Activated CD8-positive, alpha-beta memory T cell treated with anti-CD3 and anti-CD28 coated beads, Interleukin-2, amount 50 U/mL, for 24 hours (primary cell): Measurements from ENCODE around the gene CTBP2.

Experiments
- DNase-seq: peaks from one replicate; pipeline ENCODE4 v3.0.0-alpha.2; 2020; ENCODE audit errors: extremely low read depth

CTBP2 gene

GRCh38 chr10:125043841-125044658, 116.3 kb downstream of the CTBP2 start:
- DNase-seq: no peak

DNA sequence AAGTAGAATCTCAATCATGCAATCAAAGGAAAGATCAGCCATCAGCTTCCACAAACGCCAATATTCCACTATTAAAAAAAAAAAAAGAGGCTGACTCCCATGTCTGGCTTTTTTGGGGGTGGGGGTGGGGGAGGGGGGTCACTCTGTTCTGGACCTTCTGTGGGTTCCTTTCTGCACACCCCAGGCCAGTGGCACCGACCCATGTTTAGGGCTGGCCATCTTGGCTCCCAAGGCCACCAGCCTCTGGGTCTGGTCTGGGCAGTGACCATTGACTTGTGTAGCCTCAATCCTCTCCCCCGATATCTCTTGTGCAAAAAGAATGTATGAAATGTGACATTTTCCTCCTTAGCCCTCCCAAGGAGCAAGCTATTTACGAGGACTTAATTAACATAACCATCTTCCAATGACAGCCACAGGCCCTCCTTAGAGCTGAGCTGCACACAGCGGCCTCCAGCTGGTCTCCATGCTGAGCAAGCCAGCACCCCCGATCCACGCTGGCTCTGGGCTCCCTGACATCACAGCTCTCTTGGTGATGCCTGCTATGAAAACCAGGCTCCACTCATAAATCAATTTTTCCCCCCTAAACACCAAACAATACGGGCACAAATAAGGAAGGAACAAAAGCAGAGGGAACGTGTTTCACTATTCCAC, 118.4 kb downstream of the CTBP2 start:
- no peak for DNase-seq

GRCh38 chr10:125039354-125039769, 121.0 kb downstream of the CTBP2 start:
- DNase-seq: no peak

GRCh38 chr10:125038637-125039036, 121.7 kb downstream of the CTBP2 start:
- no peak for DNase-seq

DNA sequence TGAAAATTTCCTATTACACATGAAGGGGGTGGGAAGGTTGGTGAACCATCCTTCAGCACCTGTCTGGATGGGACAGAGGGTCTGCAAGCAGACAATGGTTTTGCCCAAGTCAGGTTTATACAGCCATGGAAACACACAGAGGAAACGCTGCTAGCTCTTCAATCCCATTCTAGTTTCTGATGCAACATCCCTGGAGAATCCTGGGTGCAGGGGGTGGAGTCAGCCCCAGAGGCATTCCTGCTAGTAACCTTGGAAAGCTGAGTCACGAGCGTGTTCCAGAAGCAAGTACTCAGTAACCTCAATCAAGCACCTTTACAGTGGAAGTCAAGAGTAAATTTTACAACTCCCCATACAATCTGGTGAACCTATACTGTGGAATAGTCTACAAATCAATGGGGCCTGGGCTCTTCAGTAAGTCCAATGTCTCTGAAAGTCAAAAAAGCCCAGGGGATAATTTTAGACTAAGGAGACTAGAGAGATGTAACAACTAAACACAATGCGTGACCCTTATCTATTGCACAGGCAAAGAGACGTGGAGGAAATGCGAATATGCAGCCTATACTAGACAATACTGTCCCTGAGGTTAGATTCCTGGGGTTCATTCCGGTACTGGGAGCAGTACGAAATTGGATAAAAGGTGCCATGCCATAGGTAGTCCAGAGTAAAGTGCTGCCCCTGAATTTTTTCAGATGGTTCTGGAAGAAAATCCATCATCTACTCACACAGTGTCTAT, 123.1 kb downstream of the CTBP2 start:
- no peak for DNase-seq

- DNase-seq: no peak
Observed at GRCh38 chr10:125035588-125036295, 124.6 kb downstream of the CTBP2 start.

- no peak for DNase-seq
Observed at GRCh38 chr10:125035136-125035535, 125.2 kb downstream of the CTBP2 start.

DNA sequence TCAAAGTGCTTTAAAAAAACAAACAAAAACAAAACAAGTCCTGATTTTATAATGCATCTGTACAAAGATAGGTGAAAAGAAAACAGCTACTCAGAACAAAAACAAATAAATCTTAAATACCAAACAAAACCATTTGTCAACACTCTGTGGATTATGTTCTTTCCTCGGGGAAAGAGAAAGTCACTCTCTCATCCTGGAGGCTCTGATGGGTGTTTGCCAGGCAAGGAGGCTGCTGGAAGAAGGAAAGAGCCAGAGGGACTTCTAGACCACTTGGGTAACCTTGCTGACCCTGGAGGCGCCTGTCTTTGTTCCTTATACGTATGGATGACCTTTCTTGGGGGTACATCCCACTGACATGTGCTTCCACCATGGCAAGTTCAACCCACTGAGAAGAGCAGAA, 125.7 kb downstream of the CTBP2 start:
- no peak for DNase-seq

DNA sequence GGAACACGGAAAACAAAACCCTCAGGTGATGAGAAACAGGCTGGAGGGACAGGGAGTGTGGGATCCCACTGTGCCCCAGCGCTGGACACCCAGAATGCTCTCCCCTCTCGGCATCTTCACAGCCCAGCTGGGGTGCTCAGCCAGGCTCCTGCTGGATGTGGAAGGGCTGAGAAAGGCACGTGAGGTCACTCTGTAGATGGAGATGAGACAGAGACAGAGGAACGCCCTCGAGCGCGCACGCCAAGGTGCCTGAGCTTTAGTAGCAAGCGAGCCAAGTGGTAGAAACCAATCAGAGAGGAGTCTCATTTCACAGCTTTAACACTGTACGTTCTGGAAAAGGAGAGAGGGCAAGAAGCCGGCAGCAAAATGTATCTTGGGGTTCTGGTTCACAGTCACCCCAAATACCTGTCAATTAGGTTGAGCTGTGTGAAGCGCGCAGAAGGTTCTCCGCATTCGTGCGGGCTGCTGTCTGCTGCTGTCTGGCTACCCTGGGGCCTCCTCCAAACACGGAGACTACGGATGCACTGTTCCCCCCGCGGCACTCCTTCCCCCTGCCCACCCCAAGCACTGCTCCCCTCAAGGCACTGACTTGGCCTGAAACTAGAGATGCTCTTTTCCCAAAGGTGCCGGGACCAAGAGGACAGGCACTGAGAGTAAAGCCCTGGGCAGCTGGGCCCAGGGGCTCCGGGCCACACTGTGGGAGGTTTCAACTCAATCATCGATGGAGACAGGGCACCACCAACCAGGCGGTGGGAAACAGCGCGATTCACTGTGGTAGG, 127.0 kb downstream of the CTBP2 start:
- DNase-seq: no peak

DNA sequence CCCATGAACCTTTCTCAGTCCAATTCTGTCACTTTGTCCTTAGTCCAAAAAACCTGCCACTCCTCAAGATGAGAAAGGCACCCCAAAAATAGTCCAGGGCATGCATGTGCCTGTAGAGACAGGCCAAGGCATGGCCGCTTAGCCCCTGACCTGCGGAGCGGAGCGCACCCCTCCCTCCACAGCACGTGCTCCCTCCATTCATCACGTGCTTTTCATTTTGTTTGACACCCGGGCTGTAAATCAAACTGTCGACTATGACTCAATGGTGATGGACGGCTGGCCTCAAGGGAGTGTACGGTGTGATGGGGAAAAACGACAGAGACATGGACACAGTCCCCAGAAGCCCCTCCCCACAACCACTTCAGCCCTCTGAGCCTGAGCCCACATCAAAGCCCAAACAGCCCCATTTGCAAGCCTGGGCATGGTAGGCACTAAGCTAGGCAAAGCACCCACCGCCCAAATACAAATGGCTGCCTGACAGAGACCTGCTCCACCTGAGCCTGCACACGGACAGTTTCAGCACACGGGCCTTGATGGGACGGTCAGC, 127.8 kb downstream of the CTBP2 start:
- DNase-seq: no peak

DNA sequence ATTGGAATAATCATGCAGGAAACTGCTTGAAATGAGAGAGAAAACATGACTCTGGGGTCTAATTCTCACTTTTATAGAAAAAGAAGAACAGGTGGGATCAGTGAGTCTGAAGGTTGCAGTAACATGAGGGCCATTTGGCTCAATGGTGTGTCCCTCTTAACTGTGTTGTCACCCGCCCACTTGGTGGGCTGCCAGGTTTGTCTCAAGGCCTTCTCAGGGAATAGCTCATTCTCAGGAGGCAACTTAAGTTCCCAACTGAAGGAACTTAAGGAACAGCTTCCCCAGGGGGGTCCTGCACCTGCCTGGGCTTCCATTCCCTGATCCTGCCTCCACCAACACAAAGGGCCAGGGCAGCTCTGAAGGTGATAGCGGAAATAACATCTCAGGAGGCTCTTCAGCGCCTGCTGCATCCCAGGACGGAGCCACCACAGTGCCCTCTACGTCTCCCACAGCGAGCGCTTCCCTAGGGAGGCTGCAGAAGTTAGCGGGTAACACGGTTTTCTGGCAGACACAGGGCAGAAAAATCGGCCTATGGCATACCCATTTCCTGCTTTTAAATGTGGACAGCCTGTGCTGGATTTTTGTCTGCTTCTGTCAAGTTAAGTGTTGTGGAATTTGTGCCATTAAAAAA, 129.7 kb downstream of the CTBP2 start:
- DNase-seq: no peak

DNA sequence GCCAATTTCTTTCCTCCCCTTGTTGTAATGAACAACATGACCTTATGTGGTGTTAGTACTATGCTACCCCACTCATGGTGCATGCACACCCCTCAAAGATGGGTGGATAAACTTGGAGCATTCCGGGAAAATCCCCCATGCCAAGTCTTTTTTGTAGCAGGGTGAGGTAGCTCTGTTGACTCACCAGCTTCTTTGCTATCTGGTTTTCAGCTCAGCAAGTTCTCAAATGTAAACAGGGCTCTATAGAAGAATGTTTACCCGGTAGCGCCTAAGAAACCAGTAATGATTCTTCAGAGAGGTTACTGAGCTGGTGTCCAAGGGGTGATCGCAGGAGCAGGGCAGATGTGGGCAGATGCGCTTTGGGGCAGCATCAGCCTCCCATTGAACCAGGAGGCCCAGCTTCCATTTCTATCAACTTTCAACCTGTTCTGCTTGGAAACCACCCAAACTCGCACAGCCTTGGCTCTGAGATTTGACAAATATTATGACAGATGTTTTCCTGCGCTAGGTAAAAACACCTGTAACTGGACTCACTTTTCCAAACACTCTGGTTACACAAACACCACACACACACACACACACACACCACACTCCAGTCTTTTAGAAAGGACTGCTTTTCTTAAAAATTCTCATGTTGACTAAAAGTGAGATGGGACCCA, 130.7 kb downstream of the CTBP2 start:
- DNase-seq: no peak

DNA sequence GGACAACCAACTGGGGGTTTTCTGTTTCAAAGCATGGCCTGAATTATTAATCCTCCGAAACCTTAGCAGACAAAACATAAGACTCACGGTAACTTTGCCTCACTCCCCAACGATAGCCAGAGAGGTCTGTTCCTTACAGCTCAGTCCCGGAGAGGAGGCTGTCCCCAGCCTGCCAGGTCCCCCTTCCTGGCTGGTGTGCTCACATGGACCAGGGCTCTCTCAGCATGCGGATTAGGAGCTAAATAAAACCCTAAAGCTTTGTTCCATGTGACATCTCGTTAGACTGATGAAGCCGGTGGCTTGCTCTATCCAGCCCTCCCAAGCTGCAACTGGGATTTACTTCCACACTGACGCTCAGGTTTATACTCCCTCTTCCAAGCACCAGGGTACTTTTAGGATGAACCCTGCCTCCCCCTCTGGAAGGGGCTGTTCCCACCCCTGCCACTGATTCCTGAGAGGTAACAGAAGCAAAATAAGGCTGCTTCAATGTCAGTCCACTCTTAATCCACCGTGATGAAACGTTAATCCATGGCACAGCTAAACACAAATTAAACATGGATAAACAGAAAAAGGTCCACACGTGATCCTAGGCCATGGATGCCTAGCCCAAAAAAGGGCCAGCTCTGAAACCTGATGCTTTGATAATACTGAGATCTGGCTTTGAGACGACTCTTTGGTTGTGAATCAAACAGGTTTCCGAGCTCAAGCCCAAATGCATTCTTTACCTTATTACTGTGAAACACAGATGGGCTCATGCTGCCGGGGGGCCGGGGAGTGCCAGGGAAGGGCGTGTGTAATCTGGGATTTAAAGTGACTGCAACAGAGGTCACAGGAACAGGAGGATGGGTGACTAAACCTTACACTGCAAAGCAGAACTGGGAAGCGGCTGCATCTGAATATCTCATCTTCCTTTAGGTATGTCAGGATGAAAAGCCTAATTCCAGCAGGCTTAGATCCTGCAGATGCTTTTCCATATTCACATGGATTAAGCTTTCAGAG, 132.2 kb downstream of the CTBP2 start:
- DNase-seq: no peak

GRCh38 chr10:125026974-125027735, 133.2 kb downstream of the CTBP2 start:
- no peak for DNase-seq

DNA sequence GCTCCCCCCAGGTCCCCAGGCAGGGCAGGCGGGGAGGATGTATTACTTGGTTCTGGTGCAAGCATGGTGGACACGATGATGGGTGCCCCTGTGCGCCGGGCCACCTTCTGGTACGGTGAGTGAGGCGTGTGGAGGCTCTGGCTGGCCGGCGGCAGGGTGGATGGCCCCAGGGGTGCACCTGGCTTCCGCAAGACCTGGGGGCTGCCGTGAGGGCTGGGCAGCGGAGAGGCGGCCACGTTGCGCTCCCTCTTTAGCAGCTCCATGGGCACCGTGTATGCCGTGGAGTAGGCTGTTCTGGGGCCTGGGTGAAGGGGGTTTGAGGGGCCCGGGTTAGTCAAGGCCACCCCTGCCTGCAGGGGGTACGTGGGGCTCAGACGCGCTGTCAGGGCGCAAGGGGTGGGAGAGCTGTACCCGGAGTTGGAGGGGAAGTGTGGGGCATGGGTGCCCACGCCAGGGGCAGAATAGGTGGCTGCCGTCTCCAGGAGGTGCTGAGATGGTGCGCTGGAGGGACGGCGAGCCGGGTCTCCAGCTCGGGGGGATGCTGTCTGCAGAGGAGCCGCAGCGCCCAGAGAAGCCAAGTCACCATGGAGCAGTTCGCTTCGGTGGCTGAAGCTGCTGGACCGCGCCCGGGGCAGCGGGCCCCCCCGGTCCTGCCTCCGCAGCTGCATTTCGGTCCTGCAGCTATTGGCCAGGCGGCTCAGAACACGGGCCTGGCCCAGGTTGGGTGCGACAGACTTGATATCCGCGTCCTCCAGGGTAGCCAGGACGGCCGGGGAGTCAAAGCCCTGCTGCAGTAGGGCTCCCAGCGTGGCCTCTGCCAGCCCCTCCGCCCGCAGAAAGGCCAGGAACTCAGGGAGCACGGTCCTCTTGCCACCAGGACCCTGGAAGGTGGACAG, 134.1 kb downstream of the CTBP2 start:
- no peak for DNase-seq

GRCh38 chr10:125025341-125025740, 135.0 kb downstream of the CTBP2 start:
- no peak for DNase-seq
